HG03520 (cell line): ENCODE results near the gene RBM45.
"Not testable (repeated sequence)": the region's sequence is repeated elsewhere in the genome, so short reads cannot be mapped to it uniquely, and the experiment has no call there.

Source experiments
- ATAC-seq: cut with Tn5 transposase; IDR thresholded peaks from one replicate; pipeline ENCODE4 v1.9.1; 2021; ENCODE audit warnings: mild to moderate bottlenecking, moderate library complexity; ENCODE audit not compliant: unreplicated experiment

RBM45 gene, protein sequence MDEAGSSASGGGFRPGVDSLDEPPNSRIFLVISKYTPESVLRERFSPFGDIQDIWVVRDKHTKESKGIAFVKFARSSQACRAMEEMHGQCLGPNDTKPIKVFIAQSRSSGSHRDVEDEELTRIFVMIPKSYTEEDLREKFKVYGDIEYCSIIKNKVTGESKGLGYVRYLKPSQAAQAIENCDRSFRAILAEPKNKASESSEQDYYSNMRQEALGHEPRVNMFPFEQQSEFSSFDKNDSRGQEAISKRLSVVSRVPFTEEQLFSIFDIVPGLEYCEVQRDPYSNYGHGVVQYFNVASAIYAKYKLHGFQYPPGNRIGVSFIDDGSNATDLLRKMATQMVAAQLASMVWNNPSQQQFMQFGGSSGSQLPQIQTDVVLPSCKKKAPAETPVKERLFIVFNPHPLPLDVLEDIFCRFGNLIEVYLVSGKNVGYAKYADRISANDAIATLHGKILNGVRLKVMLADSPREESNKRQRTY

DNA sequence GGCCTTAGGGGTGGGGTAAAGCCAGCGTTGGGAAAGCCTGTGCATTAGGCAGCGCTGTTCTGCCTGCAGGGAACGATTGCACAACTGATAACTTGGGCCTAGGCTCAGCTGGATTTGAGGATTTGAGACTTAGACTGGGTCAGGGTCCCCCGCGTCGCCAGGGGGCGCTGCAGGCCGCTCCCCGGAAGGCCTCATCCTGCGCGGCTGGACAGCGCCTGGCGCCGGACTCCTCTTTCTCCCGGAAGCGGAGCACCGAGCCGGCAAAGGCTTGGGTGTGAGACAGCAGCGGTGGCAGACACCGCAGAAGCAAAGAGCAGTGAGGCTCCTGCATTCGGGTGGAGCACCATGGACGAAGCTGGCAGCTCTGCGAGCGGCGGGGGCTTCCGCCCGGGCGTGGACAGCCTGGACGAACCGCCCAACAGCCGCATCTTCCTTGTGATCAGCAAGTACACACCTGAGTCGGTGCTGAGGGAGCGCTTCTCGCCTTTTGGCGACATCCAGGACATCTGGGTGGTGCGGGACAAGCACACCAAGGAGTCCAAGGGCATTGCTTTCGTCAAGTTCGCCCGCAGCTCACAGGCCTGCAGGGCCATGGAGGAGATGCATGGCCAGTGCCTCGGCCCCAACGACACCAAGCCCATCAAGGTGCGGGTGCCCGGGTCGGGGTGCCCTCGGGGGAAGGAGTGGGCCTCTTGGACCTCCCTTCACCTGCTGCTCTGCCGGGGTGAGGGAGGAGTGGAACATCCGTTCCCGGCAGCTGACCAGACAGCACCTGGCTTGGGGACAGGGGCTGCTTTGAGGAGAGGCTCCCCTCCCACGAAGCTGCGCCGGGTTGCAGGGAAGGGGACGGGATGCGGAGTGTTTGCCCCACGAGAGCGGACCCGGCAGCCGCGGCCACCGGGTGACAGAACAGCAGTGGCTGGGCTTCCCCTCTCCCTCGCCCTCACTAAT lies at the start of gene RBM45:
Gene RBM45 (plus strand): TSS at position 236 of the 951 bp plus-strand sequence. CDS start 110 bp downstream, at position 346.
- peak; percentile 84 for ATAC-seq

DNA sequence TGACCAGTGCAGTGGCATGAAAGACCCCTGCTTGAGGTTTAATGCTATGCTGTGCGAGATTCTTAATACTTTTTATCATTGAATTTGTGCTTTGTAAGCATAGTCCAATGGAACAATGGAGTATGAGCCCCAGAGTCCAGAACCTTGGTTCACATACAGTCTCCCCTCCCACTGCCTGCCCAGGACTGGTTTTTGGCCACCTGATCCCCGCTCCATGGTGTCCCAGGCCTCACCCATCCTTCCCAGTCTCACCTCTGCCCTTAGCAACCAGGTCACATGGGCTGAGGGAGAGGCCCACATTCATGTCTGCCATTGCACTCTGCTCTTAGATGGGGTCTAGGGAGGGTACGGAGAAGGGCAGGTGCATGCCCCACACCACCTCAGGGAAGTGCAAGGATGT lies 45.9 kb upstream of the RBM45 start:
- ATAC-seq = no peak

DNA sequence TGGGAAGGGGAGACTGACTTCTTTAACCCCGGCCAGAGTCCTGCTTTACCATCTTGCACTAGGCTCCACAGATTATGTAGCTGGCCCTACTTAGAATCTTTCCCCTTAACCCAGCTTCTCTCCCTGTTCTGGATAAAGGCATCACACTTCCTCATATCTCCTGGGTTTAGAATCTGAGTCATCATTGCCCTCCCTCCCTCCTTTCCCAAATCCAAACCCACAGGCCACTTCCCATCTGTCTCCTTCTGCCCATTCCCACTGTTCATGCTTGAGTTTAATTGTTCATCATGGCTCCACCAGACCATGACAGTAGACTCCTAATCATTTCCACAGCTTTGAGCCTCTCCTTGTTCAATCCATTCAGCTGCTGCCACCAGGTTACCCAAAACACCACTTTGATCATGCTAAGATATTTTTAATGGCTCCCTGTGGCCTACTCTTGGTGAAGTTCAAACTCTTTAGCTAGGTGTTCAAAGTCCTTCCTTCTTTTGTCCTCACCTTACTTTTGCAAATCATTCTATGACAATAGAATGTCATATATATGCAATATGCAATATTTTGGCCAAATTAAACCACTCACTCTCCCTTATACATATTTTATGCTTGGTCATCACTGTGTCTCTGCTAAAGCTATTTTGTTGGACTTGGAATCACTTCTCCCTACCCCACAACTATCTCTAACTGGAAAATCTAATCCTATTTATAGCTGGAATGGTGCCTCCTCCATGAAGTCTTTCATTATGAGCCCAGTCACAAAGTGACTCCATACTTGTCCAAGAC lies 45.2 kb upstream of the RBM45 start:
- no peak for ATAC-seq

DNA sequence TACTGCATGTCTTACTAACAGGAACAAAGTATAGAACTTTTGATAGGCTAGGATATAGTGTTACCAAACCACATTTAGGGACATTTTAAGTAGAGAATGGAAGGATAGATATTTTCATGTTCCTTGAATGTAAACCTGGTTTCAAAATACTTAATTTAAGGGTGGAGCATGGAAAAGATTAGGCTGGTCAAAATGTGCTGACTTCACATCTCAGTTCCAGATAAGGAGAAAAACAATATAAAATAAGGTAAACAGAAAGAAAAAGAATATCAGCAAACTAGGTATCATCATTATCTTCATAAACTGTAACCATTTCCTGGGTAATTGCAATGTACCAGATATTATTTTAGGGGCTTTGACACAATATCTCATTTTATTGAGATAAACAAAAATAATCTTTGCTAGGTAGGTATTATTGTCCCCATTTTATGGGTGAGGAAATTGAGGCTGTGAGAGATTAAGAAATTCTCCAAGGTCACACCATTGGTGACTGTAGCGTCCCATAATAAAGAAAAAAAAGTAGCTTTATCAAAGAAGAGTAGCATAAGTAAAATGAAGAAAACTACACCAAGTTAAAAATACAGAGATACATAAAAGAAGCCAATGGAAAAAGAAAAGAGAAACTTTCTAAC lies 43.3 kb upstream of the RBM45 start:
- no peak for ATAC-seq

DNA sequence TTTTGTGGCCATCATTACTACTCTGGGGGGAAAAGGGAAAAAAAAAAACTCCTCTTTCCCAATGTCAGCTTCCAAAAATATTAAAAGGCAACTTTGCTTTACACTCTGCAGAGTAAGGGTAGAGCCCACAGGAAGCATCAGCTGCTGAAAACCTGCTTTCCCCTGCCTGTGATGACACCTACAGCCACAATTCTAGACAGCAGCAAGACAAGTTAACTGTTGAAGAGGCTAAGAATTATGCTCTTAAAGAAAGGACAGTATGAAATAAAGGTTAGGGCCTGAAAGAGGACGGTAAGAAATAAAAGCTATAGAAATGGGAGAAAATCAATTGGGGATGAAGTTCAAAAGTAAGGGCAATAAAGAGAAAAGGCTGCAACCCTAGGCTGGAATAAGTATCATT lies 42.7 kb upstream of the RBM45 start:
- no peak for ATAC-seq

DNA sequence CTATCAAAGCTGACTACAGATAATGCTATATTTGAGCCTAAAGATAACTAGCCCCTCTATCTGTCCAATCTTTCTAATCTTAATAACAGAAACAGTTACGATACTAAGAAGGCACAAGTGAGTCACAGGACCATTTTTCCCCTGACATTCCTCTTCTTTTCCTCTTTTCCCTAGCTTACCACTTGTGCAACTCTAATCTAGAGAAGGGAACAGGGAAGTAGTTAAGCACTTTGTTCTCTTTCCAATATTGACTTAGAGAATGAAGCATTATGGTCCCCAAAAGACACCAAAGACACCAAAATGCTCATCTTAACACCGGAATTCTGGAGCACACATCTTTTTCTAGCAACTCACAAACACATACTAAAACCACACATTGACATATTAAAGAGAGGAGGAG lies 41.4 kb upstream of the RBM45 start:
- ATAC-seq = no peak

DNA sequence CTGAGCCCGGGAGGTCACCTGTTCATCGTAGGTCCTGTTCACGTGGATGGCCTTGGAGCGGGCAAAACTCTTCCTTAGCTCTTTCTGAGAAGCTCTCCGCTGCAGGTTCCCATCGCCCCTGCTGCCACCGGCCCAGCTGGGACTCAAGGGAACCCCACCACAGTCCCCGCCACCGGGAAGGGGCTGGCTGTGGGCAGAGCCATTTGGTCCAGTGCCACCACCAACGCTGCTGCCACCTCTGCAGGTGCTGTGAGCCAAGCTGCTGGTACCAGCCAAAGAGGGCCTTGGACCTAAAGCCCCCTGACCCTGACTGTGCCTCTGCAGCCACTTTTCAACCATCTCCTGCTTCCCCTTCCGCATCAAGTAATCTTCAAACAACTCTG lies 40.2 kb upstream of the RBM45 start:
- no peak for ATAC-seq

DNA sequence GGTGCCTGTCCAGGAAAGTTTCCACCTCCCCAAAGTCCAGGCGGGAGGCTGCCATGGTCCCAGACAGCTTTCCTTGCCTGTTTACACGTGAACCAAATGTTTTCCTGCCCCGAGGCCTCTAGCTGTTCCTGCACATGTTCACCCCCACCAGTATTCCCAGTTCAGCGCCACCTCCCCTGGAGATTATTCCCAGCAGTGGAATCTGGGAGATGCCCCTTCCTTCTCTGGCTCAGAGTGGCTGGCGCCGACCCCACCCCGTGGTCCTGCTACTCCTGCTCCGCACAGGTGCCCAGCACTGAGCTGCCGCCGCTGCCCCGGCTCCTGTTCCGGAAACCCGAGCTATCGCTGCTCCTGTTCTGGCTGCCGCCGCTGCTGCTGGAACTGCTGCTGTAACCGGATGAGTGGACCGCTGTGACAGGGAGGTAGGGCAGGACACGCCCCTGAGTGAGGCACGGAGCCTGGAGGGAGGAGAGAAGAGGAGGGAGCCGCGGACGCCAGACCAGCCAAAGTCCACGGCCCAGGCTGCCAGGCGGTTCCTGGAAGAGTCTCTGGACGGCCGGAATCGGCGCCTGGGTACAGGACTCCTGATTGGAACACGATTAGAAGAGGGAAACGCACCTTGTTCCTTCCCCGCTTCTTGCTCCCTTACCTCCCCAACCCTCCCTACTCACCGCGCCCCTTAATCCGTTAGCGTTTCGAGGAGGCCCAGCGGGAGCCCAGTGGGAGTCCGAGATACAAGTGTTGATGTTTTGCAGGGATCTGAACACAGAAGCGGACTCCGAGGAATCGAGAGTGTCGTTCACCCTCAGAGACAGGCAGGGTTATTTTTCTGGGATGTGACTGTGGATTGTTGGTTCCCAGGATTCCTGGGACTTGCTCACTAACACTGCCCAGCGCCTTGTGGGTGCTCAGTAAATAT lies 39.6 kb upstream of the RBM45 start, which contains the start of gene PDE11A:
Gene PDE11A (minus strand): TSS at position 395 of the 919 bp plus-strand sequence. CDS start 340 bp downstream, at position 55.
- peak; percentile 69 for ATAC-seq

DNA sequence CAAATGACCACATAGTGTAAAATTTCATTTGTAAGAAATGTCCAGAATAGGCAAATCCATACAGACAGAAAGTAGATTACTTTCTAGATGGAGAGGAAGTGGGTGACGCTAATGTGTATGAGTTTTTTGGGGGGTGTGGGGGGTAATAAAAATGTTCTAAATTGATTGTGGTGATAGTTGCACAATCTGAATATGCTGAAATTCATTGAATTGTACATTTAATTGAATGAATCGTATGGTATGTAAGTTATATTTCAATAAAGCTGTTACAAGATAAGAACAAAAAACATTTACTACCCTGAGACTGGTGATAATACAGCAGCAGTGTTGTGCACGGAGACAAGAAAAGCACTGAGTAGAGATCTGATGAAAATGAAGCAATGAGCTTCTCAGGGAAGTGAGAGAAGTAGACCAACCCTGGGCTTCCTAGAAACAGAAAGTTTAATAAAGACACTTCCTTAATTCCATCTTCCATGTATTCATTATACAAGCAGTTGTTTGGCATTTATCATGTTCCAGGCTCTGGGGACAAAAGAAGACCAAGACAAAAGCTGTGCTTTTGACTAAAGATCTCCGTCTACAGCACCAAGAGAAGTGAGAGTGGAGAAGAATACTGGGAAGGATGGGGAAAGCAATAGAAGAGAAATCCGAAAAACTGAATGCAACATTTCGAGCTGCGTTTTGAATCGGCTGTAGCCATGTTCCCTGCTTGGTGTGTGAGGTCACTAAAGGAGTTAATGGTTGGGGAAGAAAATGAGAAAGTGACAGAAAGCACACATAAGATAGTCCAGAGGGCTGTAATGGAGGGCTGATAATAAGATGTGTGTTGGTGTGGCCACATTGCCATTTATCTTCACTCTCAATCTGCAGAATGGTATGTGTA lies 37.9 kb upstream of the RBM45 start:
- no peak for ATAC-seq

DNA sequence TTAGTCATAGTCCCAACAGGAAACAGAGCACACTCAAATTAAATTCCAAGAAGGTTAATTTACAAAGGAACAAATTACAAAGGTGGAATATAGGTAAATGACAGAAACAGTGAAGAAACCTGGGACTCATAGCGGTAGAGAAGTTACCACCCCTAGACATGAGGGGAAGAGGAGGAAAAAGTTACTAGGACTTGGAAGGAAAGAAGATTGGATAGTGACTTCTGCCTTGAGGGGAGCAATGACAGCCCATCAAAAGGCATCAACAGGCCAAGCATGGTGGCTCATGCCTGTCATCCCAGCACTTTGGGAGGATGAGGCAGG lies 37.3 kb upstream of the RBM45 start:
- ATAC-seq = no peak

DNA sequence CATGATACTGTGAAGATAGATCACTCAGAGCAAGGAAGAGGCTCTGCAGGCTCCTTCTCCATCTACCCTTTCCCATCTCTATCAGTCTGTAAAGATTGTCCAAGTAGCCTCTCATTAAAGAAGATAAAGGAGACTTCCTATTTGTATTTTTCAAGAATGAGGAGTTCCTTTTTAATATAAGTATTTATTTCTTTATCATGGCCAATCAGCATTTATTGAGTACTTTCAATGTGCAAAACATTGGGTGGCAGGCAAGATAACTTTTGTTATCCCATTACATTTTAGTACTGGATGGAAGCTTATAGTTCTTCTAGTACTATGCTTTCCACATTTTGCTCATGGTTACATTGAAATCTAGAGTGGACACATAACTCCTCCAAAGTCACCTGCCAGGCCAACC lies 36.1 kb upstream of the RBM45 start:
- no peak for ATAC-seq

DNA sequence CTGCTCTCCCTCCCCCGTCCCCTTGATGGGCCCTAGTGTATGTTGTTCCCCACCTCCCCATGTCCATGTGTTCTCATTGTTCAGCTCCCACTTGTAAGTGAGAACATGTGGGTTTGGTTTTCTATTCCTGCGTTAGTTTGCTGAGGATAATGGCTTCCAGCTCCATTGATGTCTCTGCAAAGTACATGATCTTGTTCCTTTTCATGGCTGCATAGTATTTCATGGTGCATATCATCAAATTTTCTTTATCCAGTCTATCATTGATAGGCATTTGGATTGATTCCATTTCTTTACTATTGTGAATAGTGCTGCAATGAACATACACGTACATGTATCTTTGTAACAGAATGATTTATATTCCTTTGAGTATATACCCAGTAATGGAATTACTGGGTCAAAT lies 33.0 kb upstream of the RBM45 start:
- not testable (repeated sequence) for ATAC-seq

DNA sequence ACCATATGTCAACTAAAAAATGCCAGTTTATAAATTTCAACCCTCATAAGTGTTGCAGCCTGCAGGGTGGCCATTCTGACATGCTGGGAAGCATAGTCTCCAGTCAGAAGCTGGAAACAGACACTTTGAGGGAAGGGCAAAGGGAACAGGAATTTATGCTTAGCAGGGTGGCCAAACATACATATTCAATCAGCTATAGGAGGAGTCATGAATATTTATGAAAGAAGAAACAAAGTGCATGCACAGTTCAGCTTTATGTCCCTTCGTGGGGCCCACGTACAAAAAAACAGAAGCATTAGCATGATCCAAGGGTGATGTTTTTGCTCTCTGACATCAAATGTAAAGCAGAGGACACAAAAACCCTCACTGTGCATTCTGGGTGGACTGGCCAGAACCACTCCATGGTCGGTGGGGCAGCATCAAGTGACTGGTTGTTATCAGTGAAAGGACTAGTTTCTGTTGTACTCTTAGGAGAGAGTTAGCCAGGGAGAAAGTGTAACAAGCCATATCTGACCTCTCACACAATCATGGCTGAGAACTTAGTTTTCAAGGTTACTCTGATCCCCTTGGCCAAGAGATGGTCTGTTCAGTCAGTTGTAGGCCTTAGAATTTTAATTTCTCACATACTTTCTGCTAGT lies 29.7 kb upstream of the RBM45 start:
- no peak for ATAC-seq

DNA sequence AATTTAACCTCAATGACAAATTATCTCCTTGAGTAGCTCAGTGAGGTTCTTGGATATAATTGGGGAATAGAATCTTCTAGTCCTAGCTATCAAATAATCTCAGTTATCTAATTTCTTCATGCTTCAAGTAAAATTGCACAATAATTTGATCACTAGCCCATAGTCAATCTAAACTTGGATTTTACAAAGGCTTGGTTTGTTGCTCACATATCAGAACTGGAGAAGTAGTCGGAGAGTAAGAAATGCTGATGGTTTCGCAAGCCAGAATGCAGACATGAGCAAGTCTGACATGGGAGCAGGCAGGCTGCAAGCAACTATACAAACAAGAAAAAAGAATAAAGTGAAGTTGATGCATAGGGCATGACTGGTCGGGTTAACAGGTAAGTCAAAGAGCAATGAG lies 28.0 kb upstream of the RBM45 start:
- no peak for ATAC-seq

DNA sequence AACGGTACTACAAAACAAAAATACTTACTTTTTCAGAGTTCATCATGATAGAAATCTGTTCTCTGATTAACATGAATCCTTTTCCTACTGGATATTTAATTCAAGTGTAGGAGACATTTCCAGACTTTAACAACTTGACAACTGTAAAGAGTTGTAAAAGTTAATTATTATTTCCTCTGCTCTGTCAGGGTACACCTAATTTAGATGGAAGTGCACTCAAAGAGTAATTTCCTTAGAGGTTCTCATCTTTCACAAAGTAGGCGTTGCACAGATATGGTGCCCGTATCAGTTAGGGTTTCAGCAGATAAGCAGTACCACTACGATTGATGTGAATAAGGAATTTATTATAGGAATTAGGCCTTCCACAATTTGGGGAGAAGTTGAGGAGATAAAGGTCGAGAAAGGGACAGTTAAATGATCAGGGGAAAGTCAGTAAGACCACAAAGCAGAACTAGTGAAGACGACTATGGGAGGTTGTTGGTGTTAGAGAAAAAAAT lies 23.4 kb upstream of the RBM45 start:
- ATAC-seq = no peak

DNA sequence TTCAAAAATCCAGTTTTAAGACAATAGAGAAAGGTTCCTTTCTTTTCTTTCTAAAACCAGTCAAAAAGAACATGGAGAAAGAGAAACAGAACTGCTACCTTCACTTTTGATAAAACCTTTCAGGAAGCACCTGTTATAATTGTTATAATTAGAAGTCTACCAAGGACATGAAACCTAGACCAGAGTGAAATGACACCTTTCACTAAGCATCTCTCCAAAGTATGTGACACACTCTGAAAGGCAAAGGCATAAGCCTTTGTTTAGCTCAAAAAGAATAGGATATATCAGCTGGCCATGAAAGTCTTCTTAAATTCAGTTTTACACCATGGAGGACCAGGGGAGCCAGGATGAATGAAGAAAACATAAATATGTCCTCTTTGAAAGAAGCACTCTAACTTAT lies 18.8 kb upstream of the RBM45 start:
- ATAC-seq = no peak

DNA sequence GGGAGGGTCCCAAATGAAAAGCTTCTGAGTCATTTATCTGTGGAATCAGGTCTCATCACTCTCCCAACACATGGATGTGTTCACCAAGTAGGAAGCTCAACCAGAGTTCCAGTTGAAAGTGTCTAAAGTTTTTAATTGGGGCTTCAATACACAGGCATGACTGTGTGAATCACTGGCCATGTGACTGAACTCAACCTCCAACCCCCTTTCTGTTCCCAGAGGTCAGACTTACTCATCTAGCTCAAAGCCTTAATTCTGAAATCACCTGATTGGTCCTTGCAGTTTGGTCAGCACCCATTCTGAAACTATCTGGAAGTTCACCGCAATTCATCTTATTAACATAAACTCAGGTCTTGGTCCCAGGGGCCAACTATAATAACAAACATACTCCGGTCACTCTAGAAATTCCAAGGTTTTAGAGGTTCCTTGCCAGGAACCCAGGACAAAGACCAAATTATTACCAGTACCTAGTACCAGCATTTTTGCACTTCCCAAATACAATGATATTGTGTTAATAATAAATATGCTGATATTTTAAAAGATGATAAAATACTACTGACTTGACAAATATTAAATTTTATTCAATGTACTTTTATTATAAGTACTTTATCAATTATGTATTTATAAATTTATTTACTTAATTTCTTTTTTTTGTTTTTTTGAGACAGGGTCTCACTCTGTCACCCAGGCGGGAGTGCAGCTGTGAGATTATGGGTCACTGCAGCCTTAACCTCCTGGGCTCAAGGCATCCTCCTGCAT lies 10.7 kb upstream of the RBM45 start:
- ATAC-seq = no peak
